Suprapubic skin (tissue), 4 donors: ENCODE measurements around the gene SPOCK1. TPM values are rescaled to one million over a fixed set of nuclear protein-coding genes. Genes with fewer than 3 reads are reported as not detected.

Source experiments
- DNase-seq, 2 donors: peaks; one replicate each; pipeline ENCODE4 v3.0.0-alpha.2; 2019; ENCODE audit warnings: low spot score in 2 of 2
- H3K27ac ChIP-seq: fragments of 200-600 bp; sonication (generic); one replicate; pipeline ENCODE4 v1.5.1; 2019
- H3K27me3 ChIP-seq: fragments of 200-600 bp; sonication (generic); one replicate; pipeline ENCODE4 v1.5.1; 2019
- H3K36me3 ChIP-seq: fragments of 200-600 bp; sonication (generic); one replicate; pipeline ENCODE4 v1.5.1; 2019
- H3K4me1 ChIP-seq: fragments of 200-600 bp; sonication (generic); one replicate; pipeline ENCODE4 v1.5.1; 2019
- H3K4me3 ChIP-seq: fragments of 200-600 bp; sonication (generic); one replicate; pipeline ENCODE4 v1.5.1; 2019; ENCODE audit warnings: mild to moderate bottlenecking
- H3K9me3 ChIP-seq: fragments of 200-600 bp; sonication (generic); one replicate; pipeline ENCODE4 v1.5.1; 2019
- EP300 ChIP-seq: sonication (generic); formaldehyde crosslinking; IDR thresholded peaks from one replicate; pipeline ENCODE4 v1.6.1; 2017; ENCODE audit warnings: antibody characterized with exemption
- POLR2A ChIP-seq, 2 donors: fragments of 450-650 bp; IDR thresholded peaks; one replicate each; pipeline ENCODE4 v1.6.1; 2017; ENCODE audit warnings: antibody characterized with exemption in 2 of 2, mild to moderate bottlenecking in 2 of 2, moderate library complexity in 2 of 2
- POLR2AphosphoS5 ChIP-seq, 3 donors: sonication (generic); formaldehyde crosslinking; IDR thresholded peaks; one replicate each; pipeline ENCODE4 v1.6.1; 2017; ENCODE audit warnings: antibody characterized with exemption in 3 of 3
- WGBS: methylation state at CpG from one replicate; pipeline ENCODE4 v1.1.5; 2018; 5-methylcytosine and 5-hydroxymethylcytosine counted together
- total RNA-seq, 4 donors: library from RNA; depleted of rRNA; stranded (reverse); fragments of >200 nt; gene quantifications; one replicate each; pipeline ENCODE4 v1.1.0, GENCODE V29; 2016
- TF ChIP-seq, protein P1 (sequence below), 2 donors: fragments of 200-600 bp in 1 of 2; fragments of 450-650 bp in 1 of 2; sonication (generic) in 1 of 2; IDR thresholded peaks; one replicate each; pipeline ENCODE4 v1.5.1; 2016 to 2019; ENCODE audit warnings: antibody characterized with exemption in 2 of 2, mild to moderate bottlenecking in 1 of 2, moderate library complexity in 1 of 2

The SPOCK1 gene
- total RNA-seq, 4 donors from 2014 or later, result 3.9 to 11.6 (median 5.4) TPM

DNA sequence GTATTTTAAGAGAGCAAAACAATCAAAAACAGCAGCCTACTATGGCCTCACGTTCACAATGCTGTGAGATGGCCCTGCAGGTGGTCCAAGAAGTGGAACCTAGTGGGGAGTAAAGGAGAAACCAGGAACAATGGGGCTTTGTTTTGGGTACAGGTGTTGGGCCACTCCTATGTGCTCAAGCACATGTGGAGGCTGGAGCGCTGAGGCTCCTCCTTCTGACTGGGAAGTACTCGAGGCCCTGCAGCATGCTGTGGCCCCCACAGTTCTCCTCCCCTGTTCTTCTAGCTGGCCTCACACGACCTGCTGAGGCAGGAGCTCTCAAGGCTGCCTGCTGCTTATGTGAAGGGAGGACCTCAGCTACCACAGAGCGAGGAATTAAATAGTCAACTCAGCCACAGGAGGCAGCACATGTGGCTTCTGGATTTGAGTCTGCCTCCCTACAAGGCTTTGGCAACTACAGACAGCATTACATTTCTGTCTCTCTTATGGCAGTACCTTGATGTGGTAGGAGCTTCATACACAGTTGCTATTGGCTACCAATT is 482.3 kb downstream of the SPOCK1 start:
- Histone ChIP-seq H3K27ac (no peak overlapping the region), H3K27me3 (no peaks in the 10 kb centered on the region), H3K36me3 (no peaks in the 10 kb centered on the region), H3K4me1 (no peaks in the 10 kb centered on the region), H3K4me3 (no peak overlapping the region), H3K9me3 (no peaks in the 10 kb centered on the region)
- TF ChIP-seq EP300 (no peak), POLR2AphosphoS5 (IDR thresholded peaks at IDR 0.05) (no peak), POLR2A (IDR thresholded peaks at IDR 0.05) (no peak)
- TF ChIP-seq, protein P1, sequence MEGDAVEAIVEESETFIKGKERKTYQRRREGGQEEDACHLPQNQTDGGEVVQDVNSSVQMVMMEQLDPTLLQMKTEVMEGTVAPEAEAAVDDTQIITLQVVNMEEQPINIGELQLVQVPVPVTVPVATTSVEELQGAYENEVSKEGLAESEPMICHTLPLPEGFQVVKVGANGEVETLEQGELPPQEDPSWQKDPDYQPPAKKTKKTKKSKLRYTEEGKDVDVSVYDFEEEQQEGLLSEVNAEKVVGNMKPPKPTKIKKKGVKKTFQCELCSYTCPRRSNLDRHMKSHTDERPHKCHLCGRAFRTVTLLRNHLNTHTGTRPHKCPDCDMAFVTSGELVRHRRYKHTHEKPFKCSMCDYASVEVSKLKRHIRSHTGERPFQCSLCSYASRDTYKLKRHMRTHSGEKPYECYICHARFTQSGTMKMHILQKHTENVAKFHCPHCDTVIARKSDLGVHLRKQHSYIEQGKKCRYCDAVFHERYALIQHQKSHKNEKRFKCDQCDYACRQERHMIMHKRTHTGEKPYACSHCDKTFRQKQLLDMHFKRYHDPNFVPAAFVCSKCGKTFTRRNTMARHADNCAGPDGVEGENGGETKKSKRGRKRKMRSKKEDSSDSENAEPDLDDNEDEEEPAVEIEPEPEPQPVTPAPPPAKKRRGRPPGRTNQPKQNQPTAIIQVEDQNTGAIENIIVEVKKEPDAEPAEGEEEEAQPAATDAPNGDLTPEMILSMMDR (IDR thresholded peaks at IDR 0.05), result no peak
- no peak for DNase-seq
- 43% methylated on average over 3 of the region's 5 CpGs for WGBS

DNA sequence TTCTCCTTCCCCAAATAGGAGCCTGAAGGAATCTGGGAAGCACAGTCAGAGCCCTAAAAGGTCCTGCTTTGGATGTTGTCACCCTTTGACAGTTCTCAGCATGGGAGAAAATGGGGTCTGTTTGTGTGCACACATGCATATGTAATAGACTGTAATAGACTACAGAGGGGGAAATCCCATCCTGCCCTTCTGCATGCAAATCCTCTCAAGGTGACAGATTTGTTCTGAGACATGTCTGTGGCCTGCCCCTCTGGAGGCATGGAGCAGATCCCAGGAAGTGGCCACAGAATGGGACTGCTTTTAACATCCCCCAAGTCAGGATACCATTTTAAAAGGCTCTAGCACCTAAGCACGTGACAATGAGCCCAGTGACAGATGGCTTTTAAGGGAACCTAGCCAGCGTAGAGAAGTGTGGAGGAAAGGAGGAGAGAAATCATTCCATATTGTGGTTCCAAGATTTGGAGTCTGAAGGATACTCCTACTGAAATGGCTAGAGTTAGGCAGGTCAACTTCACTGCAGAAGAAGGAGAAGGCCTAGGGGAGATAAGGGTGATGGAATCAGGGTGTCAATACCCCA is 483.5 kb downstream of the SPOCK1 start:
- no peaks in the 10 kb centered on the region for H3K4me1 ChIP-seq
- no peak for DNase-seq
- 72% methylated on average over 2 of the region's 2 CpGs for WGBS
- no peak overlapping the region for H3K27ac ChIP-seq
- no peak for TF ChIP-seq EP300
- no peak for TF ChIP-seq POLR2AphosphoS5 (IDR thresholded peaks at IDR 0.05)
- TF ChIP-seq POLR2A (IDR thresholded peaks at IDR 0.05), result no peak
- TF ChIP-seq, protein P1 (IDR thresholded peaks at IDR 0.05), result no peak
- no peaks in the 10 kb centered on the region for H3K27me3 ChIP-seq
- no peaks in the 10 kb centered on the region for H3K36me3 ChIP-seq
- H3K9me3 ChIP-seq, result no peaks in the 10 kb centered on the region
- no peak overlapping the region for H3K4me3 ChIP-seq

DNA sequence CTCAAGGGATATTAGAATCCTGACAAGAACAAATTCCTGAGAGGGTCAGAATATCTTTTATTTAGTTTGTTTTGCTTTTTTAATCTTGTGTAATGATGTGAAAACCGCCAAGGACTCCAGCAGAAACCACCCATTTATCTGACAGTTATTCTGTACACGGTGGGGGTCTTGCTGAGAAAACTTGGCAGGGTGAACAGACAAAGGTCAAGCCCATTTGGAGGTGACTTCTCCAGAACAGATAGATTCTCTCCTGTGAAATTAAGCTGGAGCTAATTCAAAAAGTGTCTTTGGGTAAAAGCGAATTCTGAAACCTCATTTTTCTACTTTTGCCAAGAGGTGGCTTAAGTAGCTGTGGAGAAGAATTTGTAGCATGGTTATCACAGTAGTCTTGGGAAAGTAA is 484.4 kb downstream of the SPOCK1 start:
- Histone ChIP-seq H3K27me3 (no peaks in the 10 kb centered on the region), H3K4me1 (no peaks in the 10 kb centered on the region), H3K4me3 (no peak overlapping the region), H3K36me3 (no peaks in the 10 kb centered on the region), H3K9me3 (no peaks in the 10 kb centered on the region), H3K27ac (no peak overlapping the region)
- TF ChIP-seq POLR2AphosphoS5 (IDR thresholded peaks at IDR 0.05) (no peak), EP300 (no peak), POLR2A (IDR thresholded peaks at IDR 0.05) (no peak)
- TF ChIP-seq, protein P1 (IDR thresholded peaks at IDR 0.05), result no peak
- WGBS, result 89% methylated on average over 3 of the region's 3 CpGs
- no peak for DNase-seq

DNA sequence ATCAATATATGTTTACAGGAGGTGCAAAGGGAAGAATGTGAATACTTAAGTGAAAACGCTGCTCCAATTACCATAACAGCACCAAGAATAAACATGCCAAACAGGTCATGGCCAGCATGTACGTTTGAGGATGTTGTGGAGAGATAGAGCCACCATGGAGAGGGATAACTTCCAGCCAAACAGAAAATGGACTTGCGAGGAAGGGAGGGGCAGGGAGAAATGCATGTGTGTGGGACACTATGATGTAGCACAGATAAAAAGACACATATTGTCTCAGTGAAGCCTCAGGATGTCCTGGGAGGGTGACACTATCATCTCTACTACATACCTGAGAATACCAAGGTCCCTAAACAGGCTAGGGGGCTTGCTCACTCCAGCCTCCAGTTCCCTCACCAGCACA is 488.9 kb downstream of the SPOCK1 start:
- Histone ChIP-seq H3K4me3 (no peak overlapping the region), H3K27ac (no peak overlapping the region), H3K27me3 (no peaks in the 10 kb centered on the region), H3K9me3 (no peaks in the 10 kb centered on the region), H3K4me1 (no peaks in the 10 kb centered on the region), H3K36me3 (no peaks in the 10 kb centered on the region)
- no peak for DNase-seq
- 54% methylated on average over 3 of the region's 3 CpGs for WGBS
- TF ChIP-seq POLR2A (IDR thresholded peaks at IDR 0.05) (no peak), EP300 (no peak), POLR2AphosphoS5 (IDR thresholded peaks at IDR 0.05) (no peak)
- TF ChIP-seq, protein P1 (IDR thresholded peaks at IDR 0.05), result no peak

DNA sequence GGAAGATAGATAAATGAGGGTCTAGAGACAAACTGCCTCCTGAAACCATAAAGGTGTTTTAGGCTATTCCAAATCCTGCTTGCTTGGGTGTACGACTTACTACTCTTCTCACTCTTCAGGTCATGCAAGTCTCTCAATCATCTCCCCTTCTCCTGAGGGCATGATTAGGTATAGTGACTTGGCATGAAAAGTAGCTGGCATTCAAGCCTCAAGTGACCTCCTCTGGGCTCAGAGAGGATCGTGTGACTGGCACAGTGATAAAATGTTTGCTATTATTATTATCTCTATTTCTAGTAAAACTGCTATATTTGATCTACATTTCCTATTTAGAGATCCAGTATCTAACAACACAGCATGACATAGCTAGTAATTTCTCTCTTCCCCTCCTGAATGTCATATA is 494.8 kb downstream of the SPOCK1 start:
- no peak overlapping the region for H3K27ac ChIP-seq
- no peak for TF ChIP-seq POLR2AphosphoS5 (IDR thresholded peaks at IDR 0.05)
- TF ChIP-seq POLR2A (IDR thresholded peaks at IDR 0.05), result no peak
- TF ChIP-seq EP300, result no peak
- TF ChIP-seq, protein P1 (IDR thresholded peaks at IDR 0.05), result no peak
- H3K4me1 ChIP-seq, result no peaks in the 10 kb centered on the region
- no peak for DNase-seq
- no peaks in the 10 kb centered on the region for H3K36me3 ChIP-seq
- H3K9me3 ChIP-seq, result no peaks in the 10 kb centered on the region
- H3K27me3 ChIP-seq, result no peaks in the 10 kb centered on the region
- 46% methylated on average over 2 of the region's 2 CpGs for WGBS
- no peak overlapping the region for H3K4me3 ChIP-seq
